NCI-H524 (cell line): ENCODE results near the gene ANKRD61.
"Not testable (repeated sequence)": the region's sequence is repeated elsewhere in the genome, so short reads cannot be mapped to it uniquely, and the experiment has no call there.

Experiments used
- DNase-seq, 2 experiments: peaks; one replicate each; lab custom pipeline; 2025; lab: John Stamatoyannopoulos, UW

The ANKRD61 gene

GRCh38 chr7:6031567-6031966 is 391 bp downstream of the ANKRD61 start:
- no peak for DNase-seq

DNA sequence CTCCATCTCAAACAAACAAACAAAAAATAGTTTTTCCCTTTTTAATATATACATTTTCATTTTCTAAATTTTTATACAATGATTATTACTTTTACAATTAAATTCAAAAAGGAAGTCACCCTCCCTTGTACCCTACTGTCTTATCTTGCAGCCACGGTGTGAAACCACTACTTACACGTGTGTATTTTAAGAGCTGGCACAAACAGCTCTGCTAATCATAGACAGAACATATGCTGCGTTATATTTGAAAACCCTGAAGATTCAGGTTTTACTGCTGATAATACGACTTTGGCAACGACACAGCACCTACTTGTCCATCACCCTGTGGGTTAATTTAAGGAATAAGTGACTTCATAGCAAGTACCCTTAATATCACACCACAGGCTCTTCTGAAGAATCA is 991 bp downstream of the ANKRD61 start:
- no peak for DNase-seq

GRCh38 chr7:6032641-6033040 is 1.5 kb downstream of the ANKRD61 start:
- DNase-seq: no peak

- DNase-seq: no peak
Observed at GRCh38 chr7:6035165-6035564, 4.0 kb downstream of the ANKRD61 start.

DNA sequence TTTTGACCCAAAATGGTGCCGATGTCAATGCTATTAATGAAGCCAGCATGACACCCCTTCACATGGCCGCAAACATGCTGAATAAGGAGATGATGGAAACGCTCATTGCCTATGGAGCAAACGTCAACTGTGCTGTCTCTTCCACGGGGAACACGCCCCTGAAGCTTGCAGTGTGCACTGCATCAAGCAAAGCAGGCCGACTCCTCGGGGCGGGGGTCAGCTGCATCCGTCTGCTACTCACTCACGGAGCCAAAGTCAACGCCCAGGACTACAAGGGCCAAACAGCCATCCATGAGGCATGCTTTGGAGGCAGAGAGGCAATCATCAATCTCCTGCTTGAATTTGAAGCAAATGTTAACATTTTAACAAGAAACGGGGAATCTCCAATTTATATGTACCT is 4.5 kb downstream of the ANKRD61 start:
- no peak for DNase-seq

GRCh38 chr7:6049780-6050179 is 18.6 kb downstream of the ANKRD61 start:
- DNase-seq: no peak

DNA sequence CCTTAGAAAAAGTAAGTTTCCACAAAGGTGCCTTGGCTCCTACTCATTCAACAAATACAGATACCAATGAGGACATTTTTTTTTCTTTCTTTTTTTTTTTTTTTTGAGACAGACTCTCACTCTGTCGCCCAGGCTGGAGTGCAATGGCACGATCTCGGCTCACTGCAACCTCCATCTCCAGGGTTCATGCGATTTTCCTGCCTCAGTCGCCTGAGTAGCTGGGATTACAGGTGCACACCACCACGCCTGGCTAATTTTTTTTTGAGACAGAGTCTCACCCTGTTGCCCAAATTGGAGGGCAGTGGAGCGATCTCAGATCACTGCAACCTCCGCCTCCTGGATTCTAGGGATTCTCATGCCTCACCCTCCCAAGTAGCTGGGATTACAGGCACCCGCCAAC is 20.0 kb downstream of the ANKRD61 start:
- not testable (repeated sequence) for DNase-seq

DNA sequence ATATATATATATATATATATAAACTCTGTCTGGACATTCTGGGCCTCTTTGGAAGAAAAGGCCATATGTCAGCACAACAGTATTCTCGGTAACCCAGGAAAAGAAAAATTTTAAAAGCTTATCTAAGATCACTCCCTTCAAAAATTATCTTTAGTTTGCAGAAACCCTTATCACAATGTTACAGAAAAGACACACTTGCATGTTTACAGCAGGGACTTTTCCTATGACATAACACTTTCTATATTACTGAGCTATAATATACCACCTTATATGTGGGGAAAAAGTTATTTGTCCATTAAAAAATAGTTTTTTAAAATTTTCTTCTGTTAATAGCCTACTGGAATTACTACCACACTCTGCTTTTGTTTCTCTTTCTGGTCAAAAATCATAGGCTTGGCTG is 25.4 kb downstream of the ANKRD61 start:
- no peak for DNase-seq

DNA sequence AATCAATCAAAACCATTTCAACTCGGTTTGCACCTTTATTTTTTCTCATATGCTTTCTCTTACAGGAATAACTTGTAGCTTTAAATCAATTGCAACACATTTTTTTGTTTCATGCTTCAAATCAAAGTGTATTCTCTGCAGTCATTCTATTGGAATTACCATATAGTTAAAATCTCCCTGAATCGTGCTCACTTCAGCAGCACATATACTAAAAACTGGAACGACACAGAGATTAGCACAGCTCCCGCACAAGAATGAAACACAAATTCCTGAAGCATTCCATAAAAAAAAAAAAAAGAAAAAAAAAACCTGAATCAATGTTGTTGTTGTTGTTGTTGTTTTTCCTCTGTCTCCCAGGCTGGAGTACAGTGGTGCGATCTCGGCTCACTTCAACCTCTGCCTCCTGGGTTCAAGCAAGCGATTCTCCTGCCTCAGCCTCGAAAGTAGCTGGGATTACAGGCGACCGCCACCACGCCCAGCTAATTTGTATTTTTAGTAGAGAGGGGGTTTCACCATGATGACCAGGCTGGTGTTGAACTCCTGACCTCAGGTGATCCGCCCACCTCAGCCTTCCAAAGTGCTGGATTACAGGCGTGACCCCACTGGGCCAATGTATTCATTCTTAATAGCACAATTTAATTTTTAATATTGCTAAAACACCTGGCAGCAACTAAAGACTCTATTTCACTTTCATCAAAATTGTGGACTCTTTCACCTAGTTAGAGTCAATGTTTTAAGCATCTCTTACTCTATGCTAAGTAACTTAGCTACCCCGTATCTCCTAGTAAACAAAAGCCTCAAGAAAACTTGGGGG is 26.3 kb downstream of the ANKRD61 start:
- DNase-seq: no peak

DNA sequence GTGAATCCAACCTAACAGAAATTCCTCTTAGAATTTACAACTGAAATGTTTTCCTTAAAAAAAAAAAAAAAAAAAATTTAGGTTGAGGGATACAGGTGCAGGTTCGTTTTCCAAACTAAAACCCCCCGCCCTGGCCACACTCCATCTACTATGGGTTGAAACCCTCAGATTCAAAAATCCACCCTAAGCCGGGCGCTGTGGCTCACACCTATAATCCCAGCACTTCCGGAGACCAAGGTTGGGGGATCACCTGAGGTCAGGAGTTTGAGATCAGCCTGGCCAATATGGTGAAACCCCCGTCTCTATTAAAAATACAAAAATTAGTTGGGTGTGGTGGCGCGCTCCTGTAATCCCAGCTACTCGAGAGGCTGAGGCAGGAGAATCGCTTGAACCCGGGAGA is 28.8 kb downstream of the ANKRD61 start:
- DNase-seq: not testable (repeated sequence)

DNA sequence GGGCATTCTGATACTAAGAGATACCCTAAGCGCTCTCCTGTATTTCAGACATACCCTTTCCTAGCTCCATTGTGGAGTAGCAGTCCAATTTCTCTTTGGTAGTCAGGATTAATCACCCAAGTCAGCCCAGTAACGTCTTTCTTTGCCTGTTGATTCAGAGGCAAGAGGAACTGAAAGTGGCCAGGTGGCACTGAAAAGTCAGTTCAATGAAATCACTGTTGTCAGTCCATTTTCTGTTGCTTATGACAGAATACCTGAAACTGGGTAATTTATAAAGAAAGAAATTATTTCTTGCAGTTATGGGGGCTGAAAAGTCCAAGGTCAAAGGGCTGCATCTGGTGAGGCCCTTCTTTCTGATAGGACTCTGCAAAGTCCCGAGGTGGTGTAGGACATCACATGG is 40.2 kb downstream of the ANKRD61 start:
- no peak for DNase-seq

GRCh38 chr7:6074612-6075380 is 43.6 kb downstream of the ANKRD61 start:
- no peak for DNase-seq

DNA sequence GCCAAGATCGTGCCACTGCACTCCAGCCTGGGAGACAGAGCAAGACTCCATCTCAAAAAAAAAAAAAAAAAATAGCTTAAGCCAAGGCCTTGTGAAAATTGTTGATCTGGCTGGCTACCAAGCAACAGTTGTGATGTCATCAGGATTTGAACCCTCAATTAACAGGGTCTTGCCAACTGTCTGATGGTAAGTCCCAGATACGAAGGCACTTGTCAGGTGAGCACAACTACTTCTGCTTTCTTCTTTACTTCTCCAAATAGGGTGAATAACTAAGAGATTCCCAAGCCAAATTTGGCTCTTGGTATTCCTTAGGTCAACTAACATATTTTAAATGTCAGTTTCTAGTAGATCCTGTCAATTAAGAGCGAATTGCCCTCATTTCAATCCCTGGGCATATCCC is 47.4 kb downstream of the ANKRD61 start:
- no peak for DNase-seq

DNA sequence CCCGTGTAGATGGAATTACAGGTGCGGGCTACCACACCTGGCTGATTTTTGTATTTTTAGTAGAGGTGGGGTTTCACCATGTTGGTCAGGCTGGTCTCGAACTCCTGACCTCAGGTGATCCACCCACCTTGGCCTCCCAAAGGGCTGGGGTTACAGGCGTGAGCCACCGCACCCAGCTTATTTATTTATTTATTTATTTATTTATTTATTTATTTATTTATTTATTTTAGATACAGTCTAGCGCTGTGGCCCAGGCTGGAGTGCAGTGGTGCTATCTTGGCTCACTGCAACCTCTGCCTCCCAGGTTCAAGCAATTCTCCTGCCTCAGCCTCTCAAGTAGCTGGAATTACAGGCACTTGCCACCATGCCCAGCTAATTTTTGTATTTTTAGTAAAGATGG is 51.9 kb downstream of the ANKRD61 start:
- DNase-seq: not testable (repeated sequence)
